Measurements from ENCODE around the gene FTMT. TPM values are rescaled to one million over a fixed set of nuclear protein-coding genes. Genes with fewer than 3 reads are reported as not detected.
"Not testable (repeated sequence)": the region's sequence is repeated elsewhere in the genome, so short reads cannot be mapped to it uniquely, and the experiment has no call there.

Gene FTMT
- not detected for total RNA-seq
- not detected for polyA plus RNA-seq

DNA sequence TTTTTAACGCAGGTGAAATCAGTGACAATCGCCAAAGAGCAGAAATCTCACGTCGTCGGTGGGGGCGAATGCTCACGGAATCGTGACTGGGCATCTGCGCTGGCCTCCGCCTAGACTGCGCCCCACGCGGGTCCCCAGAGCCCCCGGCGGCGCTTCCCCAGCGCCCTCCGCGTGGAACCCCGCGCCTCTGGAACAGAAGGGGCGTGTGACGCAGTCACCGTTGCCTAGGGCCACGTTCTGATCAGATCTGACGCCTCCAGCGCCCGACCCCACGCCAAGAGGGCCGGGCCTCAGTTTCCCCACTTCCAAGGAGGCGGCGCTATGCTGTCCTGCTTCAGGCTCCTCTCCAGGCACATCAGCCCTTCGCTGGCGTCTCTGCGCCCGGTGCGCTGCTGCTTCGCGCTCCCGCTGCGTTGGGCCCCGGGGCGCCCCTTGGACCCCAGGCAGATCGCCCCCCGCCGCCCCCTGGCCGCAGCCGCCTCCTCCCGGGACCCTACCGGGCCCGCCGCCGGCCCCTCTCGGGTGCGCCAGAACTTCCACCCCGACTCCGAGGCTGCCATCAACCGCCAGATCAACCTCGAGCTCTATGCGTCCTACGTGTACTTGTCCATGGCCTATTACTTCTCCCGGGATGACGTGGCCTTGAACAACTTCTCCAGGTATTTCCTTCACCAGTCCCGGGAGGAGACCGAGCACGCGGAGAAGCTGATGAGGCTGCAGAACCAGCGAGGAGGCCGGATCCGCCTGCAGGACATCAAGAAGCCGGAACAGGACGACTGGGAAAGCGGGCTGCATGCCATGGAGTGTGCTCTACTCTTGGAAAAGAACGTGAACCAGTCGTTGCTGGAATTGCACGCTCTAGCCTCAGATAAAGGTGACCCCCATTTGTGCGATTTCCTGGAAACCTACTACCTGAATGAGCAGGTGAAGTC is at the start of gene FTMT:
TSS of gene FTMT (plus strand) at position 240 of the 932 bp plus-strand sequence. CDS start at position 322, 82 bp downstream.
- no peak within 1 kb of the TSS for H3K27ac ChIP-seq
- 87 to 89% methylated on average over 77 of the region's 77 CpGs for WGBS, 2 donors
- intact Hi-C loops (cut with DNase I), result no loop called here
- DNase-seq, result peak in 3 of 6 donors; percentile 15 to 54 (median 39)
- no peaks in the 10 kb centered on the region for H3K27me3 ChIP-seq
- ATAC-seq, result no peak
- H3K36me3 ChIP-seq, result no peaks in the 10 kb centered on the region
- TF ChIP-seq, protein P1, sequence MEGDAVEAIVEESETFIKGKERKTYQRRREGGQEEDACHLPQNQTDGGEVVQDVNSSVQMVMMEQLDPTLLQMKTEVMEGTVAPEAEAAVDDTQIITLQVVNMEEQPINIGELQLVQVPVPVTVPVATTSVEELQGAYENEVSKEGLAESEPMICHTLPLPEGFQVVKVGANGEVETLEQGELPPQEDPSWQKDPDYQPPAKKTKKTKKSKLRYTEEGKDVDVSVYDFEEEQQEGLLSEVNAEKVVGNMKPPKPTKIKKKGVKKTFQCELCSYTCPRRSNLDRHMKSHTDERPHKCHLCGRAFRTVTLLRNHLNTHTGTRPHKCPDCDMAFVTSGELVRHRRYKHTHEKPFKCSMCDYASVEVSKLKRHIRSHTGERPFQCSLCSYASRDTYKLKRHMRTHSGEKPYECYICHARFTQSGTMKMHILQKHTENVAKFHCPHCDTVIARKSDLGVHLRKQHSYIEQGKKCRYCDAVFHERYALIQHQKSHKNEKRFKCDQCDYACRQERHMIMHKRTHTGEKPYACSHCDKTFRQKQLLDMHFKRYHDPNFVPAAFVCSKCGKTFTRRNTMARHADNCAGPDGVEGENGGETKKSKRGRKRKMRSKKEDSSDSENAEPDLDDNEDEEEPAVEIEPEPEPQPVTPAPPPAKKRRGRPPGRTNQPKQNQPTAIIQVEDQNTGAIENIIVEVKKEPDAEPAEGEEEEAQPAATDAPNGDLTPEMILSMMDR (IDR thresholded peaks at IDR 0.05), result no peak
- no peak for FAIRE-seq
- no peak within 1 kb of the TSS for H3K4me3 ChIP-seq
- no peaks in the 10 kb centered on the region for H3K4me1 ChIP-seq
- H3K9me3 ChIP-seq, result no peaks in the 10 kb centered on the region

DNA sequence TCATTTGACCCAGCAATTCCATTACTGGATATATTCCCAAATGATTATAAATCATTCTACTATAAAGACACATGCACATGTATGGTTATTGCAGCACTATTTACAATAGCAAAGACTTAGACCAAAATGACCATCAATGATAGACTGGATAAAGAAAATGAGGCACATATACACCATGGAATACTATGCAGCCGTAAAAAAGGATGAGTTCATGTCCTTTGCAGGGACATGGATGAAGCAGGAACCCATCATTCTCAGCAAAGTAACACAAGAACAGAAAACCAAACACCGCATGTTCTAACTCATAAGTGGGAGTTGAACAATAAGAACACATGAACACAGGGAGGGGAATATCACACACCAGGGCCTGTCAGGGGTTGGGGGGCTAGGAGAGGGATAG is 46.4 kb upstream of the FTMT start:
- H3K27me3 ChIP-seq; H3K4me1 ChIP-seq; FAIRE-seq; DNase-seq; H3K36me3 ChIP-seq; H3K4me3 ChIP-seq; intact Hi-C loops (cut with DNase I); H3K27ac ChIP-seq; H3K9me3 ChIP-seq; ATAC-seq: not testable (repeated sequence)
- 67 to 68% methylated on average over 2 of the region's 2 CpGs for whole genome bisulfite sequencing, 2 donors

DNA sequence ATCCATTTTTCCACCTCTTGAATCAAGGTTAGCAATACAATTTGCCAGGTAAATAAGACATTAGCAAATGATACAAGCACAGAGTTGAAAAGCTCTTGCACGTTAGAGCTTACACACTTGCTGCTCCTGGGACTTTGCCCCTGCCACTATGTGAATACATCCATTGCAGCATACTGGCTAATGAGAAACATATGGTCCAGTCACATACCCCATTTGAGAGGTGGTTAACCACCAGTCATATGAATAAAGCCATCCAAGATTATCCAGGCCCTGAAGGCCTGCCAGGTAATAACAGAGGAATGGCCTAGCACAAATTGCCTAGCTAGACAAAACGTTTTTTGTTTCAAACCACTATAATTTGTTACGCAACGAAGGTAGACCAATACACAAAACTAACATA is 45.8 kb upstream of the FTMT start:
- 48 to 49% methylated on average over 4 of the region's 4 CpGs for WGBS, 2 donors
- TF ChIP-seq, protein P1 (IDR thresholded peaks at IDR 0.05), result no peak
- DNase-seq, result no peak

DNA sequence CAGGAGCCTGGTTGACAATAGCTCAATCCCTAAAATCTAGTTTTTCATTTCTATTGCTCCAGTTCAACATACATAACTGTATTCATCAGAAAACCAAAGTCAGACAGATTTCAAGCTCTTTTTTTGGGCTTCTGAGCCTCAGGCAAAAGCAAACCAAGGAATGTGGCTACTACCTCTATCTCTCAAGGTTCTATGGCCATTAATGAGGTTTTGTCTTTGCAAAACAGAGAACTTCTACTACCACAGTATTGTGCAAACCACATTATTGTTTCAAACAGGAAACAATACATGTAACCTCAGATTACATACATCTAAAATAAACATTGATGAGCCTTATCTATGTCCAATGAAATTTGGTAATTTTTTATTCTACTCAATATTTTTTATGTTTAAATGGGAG is 35.5 kb upstream of the FTMT start:
- ATAC-seq (no peak), DNase-seq (no peak), FAIRE-seq (no peak)
- Histone ChIP-seq H3K4me1 (no peaks in the 10 kb centered on the region), H3K9me3 (no peaks in the 10 kb centered on the region), H3K4me3 (no peak overlapping the region), H3K27ac (no peak overlapping the region), H3K36me3 (no peaks in the 10 kb centered on the region), H3K27me3 (no peaks in the 10 kb centered on the region)
- intact Hi-C loops (cut with DNase I), result no loop called here
- TF ChIP-seq, protein P1 (IDR thresholded peaks at IDR 0.05), result no peak

More for the DNA sequence above, 45.8 kb upstream of the FTMT start:
- Histone ChIP-seq H3K9me3 (no peaks in the 10 kb centered on the region), H3K27ac (no peak overlapping the region), H3K4me3 (no peak overlapping the region), H3K36me3 (no peaks in the 10 kb centered on the region), H3K4me1 (no peaks in the 10 kb centered on the region), H3K27me3 (no peaks in the 10 kb centered on the region)
- intact Hi-C loops (cut with DNase I), result no loop called here
- no peak for FAIRE-seq
- ATAC-seq, result no peak

DNA sequence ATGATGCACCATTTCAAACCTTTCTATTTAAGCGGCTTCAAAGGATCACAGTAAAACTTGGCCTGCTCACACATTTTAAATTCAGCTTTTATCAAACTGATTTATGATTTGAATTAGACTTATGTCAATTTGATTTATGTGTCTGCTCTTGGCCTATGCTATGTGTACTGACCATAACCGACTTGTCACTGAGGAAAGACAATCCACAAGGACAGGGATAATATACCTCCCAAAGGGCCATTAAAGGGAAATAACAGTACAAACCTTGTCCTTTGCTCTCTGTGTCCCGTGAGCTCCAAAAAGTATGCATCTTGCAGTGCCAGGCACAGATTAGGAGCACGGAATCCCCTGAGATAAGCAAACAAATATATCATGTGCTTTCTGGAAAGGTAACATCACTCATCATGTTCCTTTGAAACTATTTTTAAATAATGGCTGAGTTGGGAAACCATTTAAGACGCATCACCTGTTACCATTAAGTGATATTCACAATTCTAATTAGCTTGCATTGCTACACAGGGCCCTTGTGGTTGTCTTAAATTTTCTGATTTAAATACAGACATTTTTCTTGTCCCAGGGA is 31.9 kb upstream of the FTMT start:
- H3K4me1 ChIP-seq, result no peaks in the 10 kb centered on the region
- H3K9me3 ChIP-seq, result no peaks in the 10 kb centered on the region
- H3K27ac ChIP-seq, result no peak overlapping the region
- no peak for FAIRE-seq
- TF ChIP-seq, protein P1 (IDR thresholded peaks at IDR 0.05), result no peak
- no peak for DNase-seq
- intact Hi-C loops (cut with DNase I), result no loop called here
- H3K4me3 ChIP-seq, result no peak overlapping the region
- no peaks in the 10 kb centered on the region for H3K27me3 ChIP-seq
- H3K36me3 ChIP-seq, result no peaks in the 10 kb centered on the region
- ATAC-seq, result no peak
- 33 to 34% methylated on average over 5 of the region's 5 CpGs for WGBS, 2 donors
